ENCODE data around the gene F10. TPM values are rescaled to one million over a fixed set of nuclear protein-coding genes. Genes with fewer than 3 reads are reported as not detected.

Gene F10
- total RNA-seq, 1 experiment from 2014 or later: not detected

- Mint-ChIP-seq H3K9me3 (ENCODE audit: unreplicated experiment) (no peaks in the 10 kb centered on the region), H3K36me3 (ENCODE audit: insufficient read depth, unreplicated experiment) (peaks cover 6% of the 10 kb centered on the region), H3K4me1 (ENCODE audit: insufficient read depth, unreplicated experiment) (no peaks in the 10 kb centered on the region), H3K4me3 (ENCODE audit: unreplicated experiment) (no peak overlapping the region), H3K27me3 (ENCODE audit: insufficient read depth, unreplicated experiment) (peaks cover 32% of the 10 kb centered on the region), H3K27ac (ENCODE audit: low read depth, unreplicated experiment) (no peak overlapping the region)
- ChIA-PET POLR2A (no interaction called here), CTCF (no interaction called here)
- TF ChIP-seq CTCF (IDR thresholded peaks at IDR 0.05; ENCODE audit: unreplicated experiment): no peak
- no TSS peak for BruUV-seq (replicated peaks)
- intact Hi-C loops (cut with micrococcal nuclease): no loop called here
- no peak for DNase-seq (ENCODE audit: unreplicated experiment)
These were observed 3.9 kb downstream of the F10 start for GRCh38 chr13:113126265-113127150.

GRCh38 chr13:113129480-113129879 is 6.9 kb downstream of the F10 start:
- no TSS peak for BruUV-seq (replicated peaks)
- intact Hi-C loops (cut with micrococcal nuclease): no loop called here
- H3K4me3 Mint-ChIP-seq (ENCODE audit: unreplicated experiment): no peak overlapping the region
- ChIA-PET CTCF (no interaction called here), POLR2A (no interaction called here)
- no peak overlapping the region for H3K27ac Mint-ChIP-seq (ENCODE audit: low read depth, unreplicated experiment)
- TF ChIP-seq CTCF (IDR thresholded peaks at IDR 0.05; ENCODE audit: unreplicated experiment): no peak
- H3K36me3 Mint-ChIP-seq (ENCODE audit: insufficient read depth, unreplicated experiment): no peaks in the 10 kb centered on the region
- no peaks in the 10 kb centered on the region for H3K9me3 Mint-ChIP-seq (ENCODE audit: unreplicated experiment)
- no peak for DNase-seq (ENCODE audit: unreplicated experiment)
- peaks cover 62% of the 10 kb centered on the region for H3K27me3 Mint-ChIP-seq (ENCODE audit: insufficient read depth, unreplicated experiment)
- no peaks in the 10 kb centered on the region for H3K4me1 Mint-ChIP-seq (ENCODE audit: insufficient read depth, unreplicated experiment)

- BruUV-seq (replicated peaks): no TSS peak
- H3K4me1 Mint-ChIP-seq (ENCODE audit: insufficient read depth, unreplicated experiment): no peaks in the 10 kb centered on the region
- intact Hi-C loops (cut with micrococcal nuclease): no loop called here
- POLR2A ChIA-PET: interaction anchor here (0.7 kb wide), 1 partner anchor 1165 kb away, joined by 3 read pairs; no protein-coding TSS in a partner anchor
- H3K36me3 Mint-ChIP-seq (ENCODE audit: insufficient read depth, unreplicated experiment): no peaks in the 10 kb centered on the region
- no peak overlapping the region for H3K4me3 Mint-ChIP-seq (ENCODE audit: unreplicated experiment)
- peaks cover 65% of the 10 kb centered on the region for H3K27me3 Mint-ChIP-seq (ENCODE audit: insufficient read depth, unreplicated experiment)
- DNase-seq (ENCODE audit: unreplicated experiment): no peak
- no peaks in the 10 kb centered on the region for H3K9me3 Mint-ChIP-seq (ENCODE audit: unreplicated experiment)
- H3K27ac Mint-ChIP-seq (ENCODE audit: low read depth, unreplicated experiment): no peak overlapping the region
- TF ChIP-seq CTCF (IDR thresholded peaks at IDR 0.05; ENCODE audit: unreplicated experiment): no peak
- CTCF ChIA-PET: no interaction called here
These were observed 7.5 kb downstream of the F10 start for GRCh38 chr13:113129921-113130750.

- no peak overlapping the region for H3K4me3 Mint-ChIP-seq (ENCODE audit: unreplicated experiment)
- CTCF ChIA-PET: interaction anchor here (0.6 kb wide), 1 partner anchor 133 kb away, joined by 3 read pairs; no protein-coding TSS in a partner anchor
- H3K4me1 Mint-ChIP-seq (ENCODE audit: insufficient read depth, unreplicated experiment): no peaks in the 10 kb centered on the region
- no peak for DNase-seq (ENCODE audit: unreplicated experiment)
- no peak for TF ChIP-seq CTCF (IDR thresholded peaks at IDR 0.05; ENCODE audit: unreplicated experiment)
- POLR2A ChIA-PET: interaction anchor here (0.7 to 1.1 kb wide), 2 partner anchors 12 to 20 kb away, joined by 3 read pairs; no protein-coding TSS in a partner anchor
- H3K36me3 Mint-ChIP-seq (ENCODE audit: insufficient read depth, unreplicated experiment): no peaks in the 10 kb centered on the region
- H3K27ac Mint-ChIP-seq (ENCODE audit: low read depth, unreplicated experiment): no peak overlapping the region
- intact Hi-C loops (cut with micrococcal nuclease): no loop called here
- no TSS peak for BruUV-seq (replicated peaks)
- H3K27me3 Mint-ChIP-seq (ENCODE audit: insufficient read depth, unreplicated experiment): peaks cover 48% of the 10 kb centered on the region
- H3K9me3 Mint-ChIP-seq (ENCODE audit: unreplicated experiment): no peaks in the 10 kb centered on the region
These were observed 12.7 kb downstream of the F10 start for GRCh38 chr13:113135281-113135760.
